Stimulated activated CD8-positive, alpha-beta memory T cell treated with anti-CD3 and anti-CD28 coated beads, Interleukin-7, amount 100 ng/mL, for 1 hour (primary cell): ENCODE measurements around the gene EIF1B.

ENCODE experiments used
- DNase-seq, 2 donors: peaks; one replicate each; pipeline ENCODE4 v3.0.0-alpha.2; 2020; ENCODE audit warnings: low read depth in 2 of 2

Gene EIF1B

DNA sequence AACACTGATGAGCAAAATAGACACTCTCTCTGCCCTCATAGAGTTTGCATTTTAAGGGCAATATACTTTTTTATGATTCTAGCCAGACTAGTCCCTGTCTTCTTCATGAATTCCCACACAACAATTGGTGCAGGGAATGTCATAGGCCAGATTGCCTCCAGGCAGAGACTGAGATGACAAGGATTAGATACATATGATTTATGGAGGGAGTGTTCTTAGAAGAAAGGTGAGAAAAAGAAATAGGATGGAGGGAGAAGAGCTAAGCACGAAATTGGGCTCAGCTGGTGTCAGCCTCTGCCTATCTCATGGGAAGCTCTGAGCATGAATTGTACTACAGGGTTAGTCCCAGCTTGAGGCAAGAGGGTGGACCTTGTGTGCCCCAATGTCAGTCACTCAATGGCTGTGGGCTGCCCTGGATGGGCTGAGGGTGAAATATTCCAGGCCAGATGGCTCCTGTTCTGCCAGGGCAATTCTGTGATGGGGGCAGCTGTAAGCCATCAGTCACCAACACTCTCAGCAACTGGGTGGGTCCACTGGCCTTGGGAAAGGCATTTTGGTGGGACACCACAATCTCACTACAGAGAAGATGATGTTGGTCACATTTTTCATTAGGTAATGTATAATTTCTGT is 31.1 kb downstream of the EIF1B start:
- DNase-seq, result no peak

DNA sequence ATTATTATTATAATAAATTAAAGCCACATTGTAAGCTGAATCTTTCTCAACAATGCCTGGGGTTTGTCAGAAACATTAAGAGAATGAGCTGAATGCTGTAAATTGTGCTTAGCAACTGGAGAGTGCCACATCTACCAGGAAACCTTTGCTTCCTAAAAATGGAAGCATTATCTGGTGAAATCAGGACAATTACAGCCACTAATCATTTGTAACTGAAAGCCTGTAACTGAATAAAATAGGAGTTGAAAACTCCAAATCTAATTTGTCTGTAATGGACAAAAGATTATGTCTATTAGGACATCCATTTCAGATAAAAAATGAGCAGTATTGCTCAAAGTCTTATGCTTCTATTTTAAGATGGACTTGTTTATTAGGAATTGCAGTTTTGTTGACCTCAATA is 32.2 kb downstream of the EIF1B start:
- no peak for DNase-seq

DNA sequence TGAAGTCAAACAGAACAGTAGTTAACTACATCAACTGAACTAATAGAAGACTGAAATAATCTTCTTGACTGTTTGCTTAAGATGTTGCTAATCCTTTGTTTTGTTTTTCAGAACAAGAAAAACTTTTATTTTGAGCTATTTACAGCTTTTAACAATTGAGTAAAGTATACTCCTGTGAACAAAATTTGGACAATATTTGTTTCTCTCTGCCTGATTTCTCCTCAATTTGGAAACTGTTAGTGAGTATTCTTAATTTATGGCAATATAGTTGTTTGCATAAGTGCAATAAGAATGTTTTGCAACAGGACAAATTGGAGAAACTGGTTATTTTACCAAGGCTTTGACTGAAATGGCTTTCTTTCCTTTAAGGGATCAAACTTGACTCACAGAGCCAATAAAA is 41.0 kb downstream of the EIF1B start:
- DNase-seq, result no peak

DNA sequence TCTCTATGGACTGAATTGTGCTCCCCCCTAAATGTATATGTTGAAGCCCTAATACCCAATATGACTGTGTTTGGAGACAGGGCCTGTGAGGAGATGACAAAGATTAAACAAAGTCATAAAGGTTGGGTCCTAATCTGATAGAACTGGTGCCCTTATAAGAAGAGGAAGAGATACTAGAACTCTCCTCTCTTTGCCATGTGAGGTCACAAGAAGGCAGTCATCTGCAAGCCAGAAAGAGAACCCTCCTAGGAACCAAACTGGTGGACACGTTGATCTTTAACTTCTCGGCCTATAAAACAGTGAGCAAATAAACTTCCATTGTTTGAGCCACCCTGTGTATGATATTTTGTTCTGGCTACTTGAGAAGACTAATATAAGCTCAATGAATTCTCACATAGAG is 45.9 kb downstream of the EIF1B start:
- DNase-seq, result no peak

DNA sequence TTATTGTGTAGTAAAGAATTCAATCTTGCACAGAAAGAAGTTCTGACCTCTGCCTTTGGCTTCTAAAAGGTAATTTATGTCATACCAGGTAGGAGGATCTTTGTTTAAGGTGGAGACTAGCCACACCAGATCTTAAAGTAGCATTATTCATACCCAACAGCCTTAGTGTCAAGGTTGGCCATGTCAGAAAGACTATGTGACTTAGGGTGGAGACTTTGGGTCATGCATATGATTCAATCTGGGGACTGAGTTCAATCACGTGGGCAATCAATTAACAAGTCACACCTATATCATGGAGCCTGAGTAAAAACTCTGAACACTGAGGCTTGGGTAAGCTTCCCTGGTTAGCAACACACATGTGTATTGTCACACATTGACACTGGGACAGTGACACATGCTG is 48.9 kb downstream of the EIF1B start:
- DNase-seq, result no peak
